ENCODE measurements around the gene PDE4D.
"Not testable (repeated sequence)": the region's sequence is repeated elsewhere in the genome, so short reads cannot be mapped to it uniquely, and the experiment has no call there.

Gene PDE4D

GRCh38 chr5:59327191-59327980 is 566.1 kb downstream of the PDE4D start:
- DNase-seq (ENCODE audit: low read depth, low spot score), result no peak
- H3K27ac ChIP-seq, result no peak overlapping the region

GRCh38 chr5:59326596-59326995 is 566.9 kb downstream of the PDE4D start:
- DNase-seq (ENCODE audit: low read depth, low spot score), result no peak

GRCh38 chr5:59325070-59325469 is 568.5 kb downstream of the PDE4D start:
- DNase-seq (ENCODE audit: low read depth, low spot score), result no peak
- no peak overlapping the region for H3K27ac ChIP-seq

More at GRCh38 chr5:59326596-59326995, 566.9 kb downstream of the PDE4D start:
- no peak overlapping the region for H3K27ac ChIP-seq

- DNase-seq (ENCODE audit: low read depth, low spot score), result no peak
Measured at GRCh38 chr5:59322894-59323293, 570.6 kb downstream of the PDE4D start.

GRCh38 chr5:59322058-59322457 is 571.5 kb downstream of the PDE4D start:
- no peak for DNase-seq (ENCODE audit: low read depth, low spot score)
- H3K27ac ChIP-seq, result no peak overlapping the region

More at GRCh38 chr5:59322894-59323293, 570.6 kb downstream of the PDE4D start:
- H3K27ac ChIP-seq, result no peak overlapping the region

- no peak overlapping the region for H3K27ac ChIP-seq
- DNase-seq (ENCODE audit: low read depth, low spot score), result no peak
Measured at GRCh38 chr5:59321642-59322041, 571.9 kb downstream of the PDE4D start.

GRCh38 chr5:59320420-59320819 is 573.1 kb downstream of the PDE4D start:
- no peak overlapping the region for H3K27ac ChIP-seq
- DNase-seq (ENCODE audit: low read depth, low spot score), result no peak

GRCh38 chr5:59319250-59319649 is 574.3 kb downstream of the PDE4D start:
- no peak for DNase-seq (ENCODE audit: low read depth, low spot score)

GRCh38 chr5:59317774-59318205 is 575.7 kb downstream of the PDE4D start:
- no peak overlapping the region for H3K27ac ChIP-seq
- no peak for DNase-seq (ENCODE audit: low read depth, low spot score)

More at GRCh38 chr5:59319250-59319649, 574.3 kb downstream of the PDE4D start:
- H3K27ac ChIP-seq, result no peak overlapping the region

- DNase-seq (ENCODE audit: low read depth, low spot score), result no peak
- H3K27ac ChIP-seq, result no peak overlapping the region
Measured at GRCh38 chr5:59317023-59317773, 576.3 kb downstream of the PDE4D start.

GRCh38 chr5:59312223-59312622 is 581.3 kb downstream of the PDE4D start:
- DNase-seq (ENCODE audit: low read depth, low spot score), result no peak
- H3K27ac ChIP-seq, result no peak overlapping the region

GRCh38 chr5:59308685-59309084 is 584.8 kb downstream of the PDE4D start:
- not testable (repeated sequence) for DNase-seq (ENCODE audit: low read depth, low spot score); H3K27ac ChIP-seq

- H3K27ac ChIP-seq; DNase-seq (ENCODE audit: low read depth, low spot score): not testable (repeated sequence)
Measured at GRCh38 chr5:59303289-59303716, 590.2 kb downstream of the PDE4D start.

- H3K27ac ChIP-seq; DNase-seq (ENCODE audit: low read depth, low spot score): not testable (repeated sequence)
Measured at GRCh38 chr5:59302509-59302908, 591.0 kb downstream of the PDE4D start.

- no peak overlapping the region for H3K27ac ChIP-seq
- no peak for DNase-seq (ENCODE audit: low read depth, low spot score)
Measured at GRCh38 chr5:59301727-59302126, 591.8 kb downstream of the PDE4D start.

- H3K27ac ChIP-seq, result no peak overlapping the region
- DNase-seq (ENCODE audit: low read depth, low spot score), result no peak
Measured at GRCh38 chr5:59300930-59301329, 592.6 kb downstream of the PDE4D start.

GRCh38 chr5:59299006-59299405 is 594.5 kb downstream of the PDE4D start:
- DNase-seq (ENCODE audit: low read depth, low spot score), result no peak
- peak overlapping the region; percentile 77 for H3K27ac ChIP-seq

- no peak for DNase-seq (ENCODE audit: low read depth, low spot score)
- H3K27ac ChIP-seq, result peak overlapping the region; percentile 77
Measured at GRCh38 chr5:59296317-59297264, 596.9 kb downstream of the PDE4D start.

- no peak for DNase-seq (ENCODE audit: low read depth, low spot score)
- no peak overlapping the region for H3K27ac ChIP-seq
Measured at GRCh38 chr5:59293700-59294099, 599.8 kb downstream of the PDE4D start.

GRCh38 chr5:59291941-59292340 is 601.6 kb downstream of the PDE4D start:
- no peak for DNase-seq (ENCODE audit: low read depth, low spot score)
- no peak overlapping the region for H3K27ac ChIP-seq

Measured in epithelial cell of prostate (primary cell).